MM.1S (cell line): Measurements from ENCODE around the gene GATA5.

ENCODE experiments used
- CTCF ChIP-seq: fragments of 300-600 bp; sonication (generic); IDR thresholded peaks from 2 replicates; pipeline ENCODE4 v1.5.1; 2016; ENCODE audit warnings: antibody characterized with exemption, low read length, mixed read lengths
- EZH2 ChIP-seq: fragments of 300-600 bp; sonication (generic); optimal IDR thresholded peaks from 2 replicates; pipeline ENCODE3; 2017; ENCODE audit warnings: low read depth, mild to moderate bottlenecking, antibody characterized with exemption, low read length, mixed read lengths
- EZH2phosphoT487 ChIP-seq: fragments of 300-600 bp; sonication (generic); IDR thresholded peaks from 2 replicates; pipeline ENCODE4 v1.6.1; 2018; ENCODE audit warnings: antibody characterized with exemption, low read length

- TF ChIP-seq EZH2phosphoT487 (no peak), CTCF (no peak), EZH2 (no peak)
These were observed 39.5 kb upstream of the GATA5 start for GRCh38 chr20:62515280-62515679.
